MM.1S (cell line): ENCODE results near the gene CASP4.

ENCODE experiments used
- DNase-seq: peaks from one replicate; pipeline ENCODE4 v3.0.0-alpha.2; 2015
- H2AFZ ChIP-seq: fragments of 300-600 bp; sonication (generic); 2 replicates; pipeline ENCODE4 v1.6.0; 2016; ENCODE audit warnings: antibody characterized with exemption, low read length
- H3F3A ChIP-seq: fragments of 300-600 bp; sonication (generic); 2 replicates; pipeline ENCODE4 v1.6.1; 2016; ENCODE audit warnings: mild to moderate bottlenecking, antibody characterized with exemption, low read length, moderate library complexity, mixed read lengths; ENCODE audit not compliant: insufficient read depth
- H3K27ac ChIP-seq: fragments of 300-600 bp; sonication (generic); 2 replicates; pipeline ENCODE4 v1.5.1; 2016; ENCODE audit warnings: mild to moderate bottlenecking, low read length
- H3K27me3 ChIP-seq: fragments of 300-600 bp; sonication (generic); replicated peaks from 2 replicates; pipeline ENCODE4 v1.6.0; 2016; ENCODE audit warnings: low read length; ENCODE audit not compliant: insufficient read depth
- H3K36me3 ChIP-seq: fragments of 300-600 bp; sonication (generic); replicated peaks from 2 replicates; pipeline ENCODE4 v1.6.1; 2016; ENCODE audit warnings: mild to moderate bottlenecking, low read length, mixed read lengths; ENCODE audit not compliant: insufficient read depth
- H3K4me1 ChIP-seq: fragments of 300-600 bp; sonication (generic); 2 replicates; pipeline ENCODE4 v1.6.1; 2016; ENCODE audit warnings: low read length, mixed read lengths
- H3K4me2 ChIP-seq: fragments of 300-600 bp; sonication (generic); 2 replicates; pipeline ENCODE4 v1.6.0; 2016; ENCODE audit warnings: low read depth, low read length
- H3K4me3 ChIP-seq: fragments of 300-600 bp; sonication (generic); 2 replicates; pipeline ENCODE4 v1.5.1; 2016; ENCODE audit warnings: low read length, mixed read lengths
- H3K79me2 ChIP-seq: fragments of 300-600 bp; sonication (generic); 2 replicates; pipeline ENCODE4 v1.6.1; 2016; ENCODE audit warnings: mixed run types, low read length, mixed read lengths
- H3K9ac ChIP-seq: fragments of 300-600 bp; sonication (generic); 2 replicates; pipeline ENCODE4 v1.6.1; 2016; ENCODE audit warnings: low read length, mixed read lengths
- H3K9me2 ChIP-seq: fragments of 300-600 bp; sonication (generic); replicated peaks from 2 replicates; pipeline ENCODE4 v1.6.1; 2016; ENCODE audit warnings: mild to moderate bottlenecking, low read length, mixed read lengths; ENCODE audit not compliant: insufficient read depth
- H3K9me3 ChIP-seq: fragments of 300-600 bp; sonication (generic); replicated peaks from 2 replicates; pipeline ENCODE4 v1.6.1; 2016; ENCODE audit warnings: mild to moderate bottlenecking, low read length, mixed read lengths; ENCODE audit not compliant: insufficient read depth
- H4K20me1 ChIP-seq: fragments of 300-600 bp; sonication (generic); 2 replicates; pipeline ENCODE4 v1.6.1; 2016; ENCODE audit warnings: mild to moderate bottlenecking, low read length, moderate library complexity, mixed read lengths; ENCODE audit not compliant: insufficient read depth
- CTCF ChIP-seq: fragments of 300-600 bp; sonication (generic); IDR thresholded peaks from 2 replicates; pipeline ENCODE4 v1.5.1; 2016; ENCODE audit warnings: antibody characterized with exemption, low read length, mixed read lengths
- EZH2 ChIP-seq: fragments of 300-600 bp; sonication (generic); optimal IDR thresholded peaks from 2 replicates; pipeline ENCODE3; 2017; ENCODE audit warnings: low read depth, mild to moderate bottlenecking, antibody characterized with exemption, low read length, mixed read lengths
- EZH2phosphoT487 ChIP-seq: fragments of 300-600 bp; sonication (generic); IDR thresholded peaks from 2 replicates; pipeline ENCODE4 v1.6.1; 2018; ENCODE audit warnings: antibody characterized with exemption, low read length

Gene CASP4

GRCh38 chr11:104897891-104898684 lies 70.3 kb downstream of the CASP4 start, which contains the start of gene CASP12:
Gene CASP12, minus strand, starts transcription at chr11:104898460.
- H3K9me2 ChIP-seq = no peaks in the 10 kb centered on the region
- no peak within 1 kb of the TSS for H3K4me2 ChIP-seq
- H3K27ac ChIP-seq = no peak within 1 kb of the TSS

GRCh38 chr11:104895634-104896033 lies 72.7 kb downstream of the CASP4 start:
- no peaks in the 10 kb centered on the region for H3K36me3 ChIP-seq
- no peak overlapping the region for H3K9ac ChIP-seq
- TF ChIP-seq EZH2phosphoT487 (no peak), CTCF (no peak), EZH2 (no peak)
- no peaks in the 10 kb centered on the region for H3K4me1 ChIP-seq
- no peaks in the 10 kb centered on the region for H3K9me2 ChIP-seq
- H3K27me3 ChIP-seq = no peaks in the 10 kb centered on the region
- no peak overlapping the region for H3K4me3 ChIP-seq
- no peak for DNase-seq
- no peak overlapping the region for H3K27ac ChIP-seq
- H3K79me2 ChIP-seq = no peaks in the 10 kb centered on the region
- no peaks in the 10 kb centered on the region for H3K9me3 ChIP-seq
- H3K4me2 ChIP-seq = no peak overlapping the region
- H3F3A ChIP-seq = no peaks in the 10 kb centered on the region
- H4K20me1 ChIP-seq = no peaks in the 10 kb centered on the region
- H2AFZ ChIP-seq = no peak overlapping the region

More at GRCh38 chr11:104897891-104898684, 70.3 kb downstream of the CASP4 start, which contains the start of gene CASP12:
- Histone ChIP-seq H3K9ac (no peak within 1 kb of the TSS), H3K9me3 (no peaks in the 10 kb centered on the region), H3K36me3 (no peaks in the 10 kb centered on the region), H3K79me2 (no peaks in the 10 kb centered on the region), H3K27me3 (no peaks in the 10 kb centered on the region), H3F3A (no peaks in the 10 kb centered on the region), H3K4me1 (no peaks in the 10 kb centered on the region), H3K4me3 (no peak within 1 kb of the TSS), H4K20me1 (no peaks in the 10 kb centered on the region), H2AFZ (no peak within 1 kb of the TSS)
- DNase-seq = no peak
- TF ChIP-seq EZH2phosphoT487 (no peak), CTCF (no peak), EZH2 (no peak)

DNA sequence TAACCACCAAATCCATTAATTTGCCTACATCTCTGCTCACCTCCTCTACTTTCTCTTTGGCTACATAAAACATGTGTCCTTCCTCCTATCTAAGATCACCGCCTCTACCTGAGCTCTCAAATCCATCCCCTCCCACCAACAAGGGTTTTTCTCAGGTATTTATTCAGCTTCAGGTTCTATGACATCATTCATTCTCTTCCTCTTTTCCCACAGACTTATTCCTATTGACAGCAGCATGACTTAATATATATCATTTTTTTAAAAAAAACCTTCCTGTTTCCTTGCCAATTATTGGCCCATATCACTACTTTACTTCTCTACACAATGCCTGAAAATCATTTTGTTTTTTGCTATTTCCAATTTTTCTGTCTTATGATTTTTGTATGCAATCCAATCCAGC lies 74.5 kb downstream of the CASP4 start:
- H2AFZ ChIP-seq = no peak overlapping the region
- no peak for DNase-seq
- no peak overlapping the region for H3K9ac ChIP-seq
- H3K9me2 ChIP-seq = no peaks in the 10 kb centered on the region
- no peaks in the 10 kb centered on the region for H3K27me3 ChIP-seq
- H3F3A ChIP-seq = no peaks in the 10 kb centered on the region
- no peaks in the 10 kb centered on the region for H3K36me3 ChIP-seq
- no peaks in the 10 kb centered on the region for H4K20me1 ChIP-seq
- H3K79me2 ChIP-seq = no peaks in the 10 kb centered on the region
- TF ChIP-seq CTCF (no peak), EZH2phosphoT487 (no peak), EZH2 (no peak)
- no peaks in the 10 kb centered on the region for H3K4me1 ChIP-seq
- H3K9me3 ChIP-seq = no peaks in the 10 kb centered on the region
- no peak overlapping the region for H3K4me2 ChIP-seq
- H3K27ac ChIP-seq = no peak overlapping the region
- H3K4me3 ChIP-seq = no peak overlapping the region
